Neural crest cell (in vitro differentiated cells): ENCODE measurements around the gene RAPGEF6. TPM values are rescaled to one million over a fixed set of nuclear protein-coding genes. Genes with fewer than 3 reads are reported as not detected.
"Not testable (repeated sequence)": the region's sequence is repeated elsewhere in the genome, so short reads cannot be mapped to it uniquely, and the experiment has no call there.

Experiments
- DNase-seq: peaks from one replicate; pipeline ENCODE4 v3.0.0; 2021; ENCODE audit warnings: low read depth, mixed read lengths, low spot score
- H3K27ac Mint-ChIP-seq: one replicate; pipeline ENCODE4 v1.8.0; 2021; ENCODE audit warnings: mild to moderate bottlenecking, mixed read lengths; ENCODE audit not compliant: unreplicated experiment
- H3K27me3 Mint-ChIP-seq: 2 replicates; pipeline ENCODE4 v1.8.0; 2021; ENCODE audit warnings: low read depth, mild to moderate bottlenecking, mixed read lengths
- H3K36me3 Mint-ChIP-seq: 2 replicates; pipeline ENCODE4 v1.8.0; 2021; ENCODE audit warnings: low read depth, mild to moderate bottlenecking, mixed read lengths
- H3K4me1 Mint-ChIP-seq: 2 replicates; pipeline ENCODE4 v1.8.0; 2021; ENCODE audit warnings: mixed read lengths
- H3K4me3 Mint-ChIP-seq: one replicate; pipeline ENCODE4 v1.8.0; 2021; ENCODE audit warnings: mild to moderate bottlenecking, mixed read lengths
- H3K9me3 Mint-ChIP-seq: 2 replicates; pipeline ENCODE4 v1.8.0; 2021; ENCODE audit warnings: mixed read lengths
- total RNA-seq: library from RNA; stranded (reverse); gene quantifications from 2 replicates; pipeline ENCODE4 v1.2.1, GENCODE V29; 2021
- TF ChIP-seq, protein P1 (sequence below): fragments of 200-600 bp; sonication (generic); conservative IDR thresholded peaks from 2 replicates; pipeline ENCODE4 v1.5.0; 2021; ENCODE audit warnings: antibody characterized with exemption, mild to moderate bottlenecking

Gene RAPGEF6
- total RNA-seq, 1 donor from 2014 or later = 28.0 TPM

DNA sequence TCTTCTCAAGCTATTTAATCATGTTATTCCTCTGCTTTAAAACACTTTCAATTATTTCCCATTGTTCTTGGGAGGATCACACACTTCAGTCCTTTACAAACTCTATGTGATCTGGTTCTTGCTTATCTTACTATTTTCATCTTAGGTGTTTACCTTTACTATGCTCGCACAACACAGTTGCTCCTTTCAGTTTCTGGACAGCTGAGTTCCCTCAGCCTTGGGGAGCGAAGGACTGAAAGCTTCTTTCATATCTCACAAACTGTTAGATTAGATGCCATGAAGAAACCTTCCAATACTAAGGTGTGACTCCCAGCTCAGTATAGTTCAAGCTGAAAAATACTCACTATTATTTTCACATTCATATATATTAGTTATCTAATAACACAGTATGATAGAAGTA is 253.3 kb downstream of the RAPGEF6 start:
- peaks cover 37% of the 10 kb centered on the region for H3K4me1 Mint-ChIP-seq
- no peak overlapping the region for H3K4me3 Mint-ChIP-seq
- no peak overlapping the region for H3K27ac Mint-ChIP-seq
- no peaks in the 10 kb centered on the region for H3K36me3 Mint-ChIP-seq
- TF ChIP-seq, protein P1, sequence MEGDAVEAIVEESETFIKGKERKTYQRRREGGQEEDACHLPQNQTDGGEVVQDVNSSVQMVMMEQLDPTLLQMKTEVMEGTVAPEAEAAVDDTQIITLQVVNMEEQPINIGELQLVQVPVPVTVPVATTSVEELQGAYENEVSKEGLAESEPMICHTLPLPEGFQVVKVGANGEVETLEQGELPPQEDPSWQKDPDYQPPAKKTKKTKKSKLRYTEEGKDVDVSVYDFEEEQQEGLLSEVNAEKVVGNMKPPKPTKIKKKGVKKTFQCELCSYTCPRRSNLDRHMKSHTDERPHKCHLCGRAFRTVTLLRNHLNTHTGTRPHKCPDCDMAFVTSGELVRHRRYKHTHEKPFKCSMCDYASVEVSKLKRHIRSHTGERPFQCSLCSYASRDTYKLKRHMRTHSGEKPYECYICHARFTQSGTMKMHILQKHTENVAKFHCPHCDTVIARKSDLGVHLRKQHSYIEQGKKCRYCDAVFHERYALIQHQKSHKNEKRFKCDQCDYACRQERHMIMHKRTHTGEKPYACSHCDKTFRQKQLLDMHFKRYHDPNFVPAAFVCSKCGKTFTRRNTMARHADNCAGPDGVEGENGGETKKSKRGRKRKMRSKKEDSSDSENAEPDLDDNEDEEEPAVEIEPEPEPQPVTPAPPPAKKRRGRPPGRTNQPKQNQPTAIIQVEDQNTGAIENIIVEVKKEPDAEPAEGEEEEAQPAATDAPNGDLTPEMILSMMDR = no peak
- no peaks in the 10 kb centered on the region for H3K9me3 Mint-ChIP-seq
- H3K27me3 Mint-ChIP-seq = no peaks in the 10 kb centered on the region
- no peak for DNase-seq

DNA sequence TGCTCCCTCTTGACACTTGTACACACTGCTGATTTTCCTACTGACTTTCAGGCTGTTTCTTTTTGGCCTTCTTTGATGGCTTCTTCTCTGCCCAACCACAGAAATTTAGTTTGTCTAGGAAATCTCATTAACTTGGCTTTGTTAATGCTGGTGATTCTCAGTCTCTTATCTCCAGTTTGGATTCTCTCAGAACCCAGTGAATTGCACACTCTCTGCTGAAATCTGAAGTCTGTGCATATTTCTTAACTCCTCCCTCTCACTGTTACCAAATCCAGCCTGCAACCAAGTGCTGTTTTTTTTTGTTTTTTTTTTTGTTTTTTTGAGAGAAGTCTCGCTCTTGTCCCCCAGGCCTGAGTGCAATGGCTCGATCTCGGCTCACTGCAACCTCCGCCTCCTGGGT is 254.0 kb downstream of the RAPGEF6 start:
- no peaks in the 10 kb centered on the region for H3K9me3 Mint-ChIP-seq
- no peak overlapping the region for H3K4me3 Mint-ChIP-seq
- peaks cover 29% of the 10 kb centered on the region for H3K4me1 Mint-ChIP-seq
- peak overlapping the region; percentile 0 for H3K27ac Mint-ChIP-seq
- TF ChIP-seq, protein P1 = no peak
- no peaks in the 10 kb centered on the region for H3K27me3 Mint-ChIP-seq
- DNase-seq = no peak
- no peaks in the 10 kb centered on the region for H3K36me3 Mint-ChIP-seq

DNA sequence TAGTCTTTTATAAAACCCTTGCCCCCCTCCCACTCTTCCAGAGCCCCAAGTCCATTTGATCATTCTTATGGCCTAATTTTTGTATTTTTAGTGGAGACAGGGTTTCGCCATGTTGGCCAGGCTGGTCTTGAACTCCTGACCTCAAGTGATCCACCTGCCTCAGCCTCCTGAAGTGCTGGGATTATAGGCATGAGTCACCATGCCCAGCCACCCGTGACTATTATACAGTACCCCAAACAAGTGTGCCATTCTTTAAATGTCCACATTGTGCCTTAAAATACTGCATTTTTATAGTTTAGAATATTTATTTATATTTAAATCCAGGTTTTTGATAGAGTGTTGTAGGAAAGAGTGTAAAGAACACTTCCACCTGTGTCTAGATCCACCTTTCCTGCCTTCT is 254.8 kb downstream of the RAPGEF6 start:
- H3K27me3 Mint-ChIP-seq, H3K4me3 Mint-ChIP-seq, H3K27ac Mint-ChIP-seq, H3K36me3 Mint-ChIP-seq, DNase-seq, H3K9me3 Mint-ChIP-seq: not testable (repeated sequence)
- H3K4me1 Mint-ChIP-seq = peaks cover 33% of the 10 kb centered on the region

DNA sequence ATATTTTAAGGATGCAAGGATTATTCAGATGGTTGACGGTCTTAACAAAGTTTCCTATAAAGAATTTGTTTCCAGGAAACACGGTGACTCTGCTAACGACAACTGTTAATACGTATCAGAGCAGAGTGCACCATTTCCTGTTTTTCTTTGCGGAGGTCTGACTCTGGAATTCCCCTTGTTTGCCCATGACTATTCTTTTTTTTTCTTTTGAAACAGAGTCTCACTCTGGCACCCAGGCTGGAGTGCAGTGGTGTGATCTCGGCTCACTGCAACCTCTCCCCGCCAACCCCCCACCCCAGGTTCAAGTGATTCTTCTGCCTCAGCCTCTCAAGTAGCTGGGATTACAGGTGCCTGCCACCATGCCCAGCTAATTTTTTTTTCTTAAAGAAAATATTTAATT is 255.3 kb downstream of the RAPGEF6 start:
- no peak overlapping the region for H3K27ac Mint-ChIP-seq
- H3K4me1 Mint-ChIP-seq = peaks cover 35% of the 10 kb centered on the region
- DNase-seq = no peak
- H3K9me3 Mint-ChIP-seq = no peaks in the 10 kb centered on the region
- H3K4me3 Mint-ChIP-seq = no peak overlapping the region
- TF ChIP-seq, protein P1 = no peak
- H3K36me3 Mint-ChIP-seq = no peaks in the 10 kb centered on the region
- no peaks in the 10 kb centered on the region for H3K27me3 Mint-ChIP-seq

DNA sequence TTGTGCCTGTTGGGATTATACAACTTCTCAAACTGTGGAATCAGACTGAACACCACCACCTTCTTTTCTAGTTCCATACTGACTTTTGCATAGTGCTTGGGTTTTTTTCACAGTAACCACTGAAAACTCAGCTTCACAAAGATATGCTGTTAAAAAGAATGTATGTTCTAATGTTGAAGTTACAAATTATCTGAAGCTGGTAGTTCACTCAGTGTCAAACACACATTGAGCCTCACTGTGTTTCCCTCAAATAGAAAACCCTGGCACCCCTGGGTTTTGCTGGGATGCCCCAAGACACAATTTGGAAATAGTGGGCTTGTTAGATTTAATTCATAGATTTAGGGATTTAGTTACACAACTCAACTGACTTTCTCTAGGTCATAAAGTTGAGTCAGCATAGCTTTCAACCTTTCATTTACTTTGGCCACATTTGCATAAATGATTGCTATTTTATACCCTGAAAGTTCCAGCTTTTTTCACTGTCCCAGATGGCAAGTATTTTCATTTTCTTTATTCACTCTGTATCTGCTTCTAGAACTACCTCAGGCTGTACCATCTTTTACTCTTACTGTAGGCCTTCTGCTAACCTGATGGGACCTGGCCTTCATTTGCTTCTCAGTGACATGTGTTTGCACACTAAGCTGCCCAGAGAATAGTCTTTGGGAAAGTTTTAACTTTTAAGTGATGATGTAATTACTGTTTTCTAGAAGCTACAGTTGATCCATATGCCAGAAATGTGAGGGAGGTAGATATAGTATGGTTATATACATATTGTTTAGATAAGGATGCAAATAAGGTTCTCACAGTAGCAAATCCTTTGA is 256.1 kb downstream of the RAPGEF6 start:
- Mint-ChIP-seq H3K27me3 (no peaks in the 10 kb centered on the region), H3K4me1 (peaks cover 35% of the 10 kb centered on the region), H3K4me3 (no peak overlapping the region), H3K9me3 (no peaks in the 10 kb centered on the region), H3K36me3 (no peaks in the 10 kb centered on the region), H3K27ac (no peak overlapping the region)
- no peak for DNase-seq
- TF ChIP-seq, protein P1 = no peak

DNA sequence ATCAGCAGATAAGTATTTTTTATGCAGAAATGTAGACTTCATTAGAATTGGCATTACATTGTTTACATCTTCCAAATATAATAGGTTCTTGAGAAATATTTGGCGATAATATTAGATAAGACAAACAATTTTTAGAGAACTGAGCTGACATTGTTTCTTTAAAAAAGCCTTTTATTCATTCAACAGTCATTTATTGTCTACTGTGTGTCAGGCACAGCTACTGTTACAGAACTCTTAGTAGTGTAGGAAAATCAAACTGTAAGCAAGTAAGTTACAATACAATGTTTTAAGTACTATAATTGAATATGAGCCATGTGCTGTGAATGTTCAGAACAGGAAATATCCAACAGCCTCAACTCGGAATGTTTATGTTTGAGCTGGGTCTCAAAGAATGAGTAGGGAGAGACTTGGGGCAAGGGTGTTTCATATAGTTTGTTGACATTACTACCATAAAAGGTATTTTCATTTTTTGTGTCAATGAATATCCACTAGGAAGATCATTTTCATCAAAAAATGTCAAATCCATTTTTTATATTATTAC is 257.2 kb downstream of the RAPGEF6 start:
- no peaks in the 10 kb centered on the region for H3K9me3 Mint-ChIP-seq
- H3K27me3 Mint-ChIP-seq = no peaks in the 10 kb centered on the region
- no peaks in the 10 kb centered on the region for H3K36me3 Mint-ChIP-seq
- no peak overlapping the region for H3K4me3 Mint-ChIP-seq
- TF ChIP-seq, protein P1 = no peak
- H3K27ac Mint-ChIP-seq = no peak overlapping the region
- H3K4me1 Mint-ChIP-seq = peaks cover 31% of the 10 kb centered on the region
- DNase-seq = no peak
